ENCODE data around the gene PTER.

PTER gene, protein sequence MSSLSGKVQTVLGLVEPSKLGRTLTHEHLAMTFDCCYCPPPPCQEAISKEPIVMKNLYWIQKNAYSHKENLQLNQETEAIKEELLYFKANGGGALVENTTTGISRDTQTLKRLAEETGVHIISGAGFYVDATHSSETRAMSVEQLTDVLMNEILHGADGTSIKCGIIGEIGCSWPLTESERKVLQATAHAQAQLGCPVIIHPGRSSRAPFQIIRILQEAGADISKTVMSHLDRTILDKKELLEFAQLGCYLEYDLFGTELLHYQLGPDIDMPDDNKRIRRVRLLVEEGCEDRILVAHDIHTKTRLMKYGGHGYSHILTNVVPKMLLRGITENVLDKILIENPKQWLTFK

DNA sequence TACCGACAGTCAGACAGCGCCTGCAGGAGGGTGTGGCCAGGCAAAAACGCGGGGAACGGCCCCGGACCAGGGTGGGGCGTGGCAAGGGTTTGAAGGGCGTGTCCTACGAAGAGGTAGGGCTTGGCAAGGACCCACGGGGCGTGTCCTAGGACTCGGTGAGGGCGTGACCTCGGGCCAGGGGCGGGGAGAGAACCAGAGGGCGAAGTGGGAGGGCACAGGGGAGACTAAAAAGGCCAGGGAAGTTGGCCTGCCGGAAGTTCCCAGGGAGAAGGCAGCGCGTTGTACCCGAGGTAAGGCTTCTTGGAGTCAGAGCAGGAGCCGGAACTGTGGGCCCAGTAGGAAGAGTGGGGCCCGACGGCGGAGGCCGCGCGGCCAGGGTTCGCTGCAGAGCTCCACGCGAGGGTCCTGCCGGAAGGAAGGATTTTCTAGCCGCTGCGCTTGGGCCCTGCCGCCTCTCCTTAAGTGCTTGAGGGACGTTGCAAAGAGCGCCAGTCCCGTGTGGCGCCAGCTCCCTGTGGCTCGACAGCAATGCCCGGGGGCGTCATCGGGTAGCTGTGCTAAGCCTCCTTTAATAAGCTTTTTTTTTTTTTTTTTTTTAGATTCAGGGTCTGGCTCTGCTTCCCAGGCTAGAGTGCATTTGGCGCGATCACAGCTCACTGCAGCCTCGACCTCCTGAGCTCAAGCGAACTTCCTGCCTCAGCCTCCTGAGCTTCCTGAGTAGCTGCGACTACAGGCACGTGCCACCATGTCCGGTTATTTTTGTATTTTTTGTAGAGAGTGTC, at the start of gene PTER:
PTER (plus strand) TSS at position 253 of the 782 bp plus-strand sequence. CDS start 47,375 bp downstream, outside the sequence.
- in situ Hi-C loops (cut with HindIII; ENCODE audit: low sequenced_read_pairs), result no loop called here

DNA sequence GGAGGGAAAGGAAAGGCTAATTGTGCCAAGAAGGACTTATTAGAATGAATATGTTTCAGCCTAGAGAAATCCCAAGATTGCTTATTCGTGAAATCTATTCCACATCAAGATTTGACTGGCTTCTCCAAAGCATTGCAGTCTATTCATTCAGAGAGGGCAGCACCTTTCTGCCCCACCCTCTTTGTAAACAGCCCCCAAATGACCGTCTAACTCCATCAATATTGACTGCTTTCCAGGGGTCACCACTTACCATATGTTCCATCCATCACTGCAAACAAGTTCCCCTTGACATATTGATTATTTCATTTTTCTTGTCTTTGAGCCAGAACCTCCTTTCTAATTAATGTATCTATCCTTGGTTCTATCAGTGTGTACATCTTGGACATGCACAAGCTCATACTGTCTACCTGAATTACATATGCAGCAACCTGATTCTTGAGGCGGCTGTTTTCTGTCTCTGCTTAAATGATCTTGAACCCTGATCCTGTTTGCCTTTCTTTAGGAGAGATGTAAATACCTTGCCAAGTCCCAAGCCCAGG, 44.2 kb upstream of the PTER start:
- in situ Hi-C loops (cut with HindIII; ENCODE audit: low sequenced_read_pairs), result no loop called here

DNA sequence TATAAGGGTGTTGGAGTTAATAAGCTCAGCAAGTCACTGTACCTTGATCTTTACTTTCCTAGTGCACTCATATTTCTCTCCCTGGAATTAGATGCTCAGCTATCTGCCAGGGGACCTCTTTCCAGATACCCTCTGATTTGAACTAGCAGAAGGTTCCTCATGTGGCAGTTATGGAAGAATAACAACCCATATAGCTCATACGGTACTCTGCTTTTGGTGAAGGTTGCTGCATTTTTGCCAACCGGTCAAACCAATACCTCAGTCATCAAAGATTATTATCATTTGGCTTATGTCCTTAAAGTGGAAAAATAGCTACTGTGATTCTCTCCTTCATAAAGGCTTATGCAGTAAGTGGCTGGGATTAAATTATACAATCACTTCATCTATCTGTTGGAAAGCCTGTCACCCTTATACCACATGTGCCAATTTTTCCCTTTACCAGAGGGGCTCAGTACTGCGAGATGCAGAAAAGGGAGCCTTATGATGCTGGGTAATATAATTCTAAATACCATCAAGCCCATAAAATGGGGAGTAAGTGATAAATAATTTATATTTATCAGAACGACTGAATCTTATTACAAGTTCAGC, 43.4 kb upstream of the PTER start:
- in situ Hi-C loops (cut with HindIII; ENCODE audit: low sequenced_read_pairs), result no loop called here

DNA sequence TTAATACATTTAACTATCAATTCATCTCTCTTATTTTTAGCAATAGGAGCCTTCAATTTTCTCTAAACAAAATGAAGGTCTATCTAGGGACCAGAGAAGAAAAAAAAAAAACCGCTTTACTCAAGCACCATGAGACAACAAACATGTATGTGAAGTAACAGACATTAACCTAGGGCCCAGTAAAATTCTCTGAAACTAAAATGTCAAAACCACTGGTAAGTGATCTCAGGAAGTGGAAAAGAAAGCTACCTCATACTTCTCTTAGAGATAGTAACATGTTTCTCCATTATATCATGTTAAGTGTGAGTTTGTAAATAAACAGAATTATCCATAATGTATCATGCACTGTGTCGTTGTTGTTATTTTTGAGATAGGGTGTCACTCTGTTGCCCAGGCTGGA, 35.4 kb upstream of the PTER start:
- in situ Hi-C loops (cut with HindIII; ENCODE audit: low sequenced_read_pairs), result no loop called here

DNA sequence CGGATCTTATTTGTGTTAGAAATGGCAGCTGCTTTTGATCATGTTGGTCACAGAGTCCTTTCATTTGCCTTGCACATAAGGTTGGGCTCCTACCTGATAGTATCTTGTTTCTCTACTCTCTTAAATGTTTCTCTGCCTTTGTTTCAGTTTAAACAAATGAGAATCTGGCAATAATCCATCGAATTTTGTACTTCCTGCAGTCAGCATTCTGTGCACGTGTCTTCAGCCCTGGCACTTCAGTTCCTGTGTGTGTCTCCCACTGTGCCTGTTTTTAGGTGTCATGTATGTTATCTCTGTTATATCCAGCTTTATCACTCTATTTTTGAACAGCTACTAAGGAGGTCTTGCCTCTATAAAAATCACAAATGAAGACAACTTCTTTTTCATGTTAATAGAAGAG, 28.4 kb upstream of the PTER start:
- in situ Hi-C loops (cut with HindIII; ENCODE audit: low sequenced_read_pairs), result no loop called here

DNA sequence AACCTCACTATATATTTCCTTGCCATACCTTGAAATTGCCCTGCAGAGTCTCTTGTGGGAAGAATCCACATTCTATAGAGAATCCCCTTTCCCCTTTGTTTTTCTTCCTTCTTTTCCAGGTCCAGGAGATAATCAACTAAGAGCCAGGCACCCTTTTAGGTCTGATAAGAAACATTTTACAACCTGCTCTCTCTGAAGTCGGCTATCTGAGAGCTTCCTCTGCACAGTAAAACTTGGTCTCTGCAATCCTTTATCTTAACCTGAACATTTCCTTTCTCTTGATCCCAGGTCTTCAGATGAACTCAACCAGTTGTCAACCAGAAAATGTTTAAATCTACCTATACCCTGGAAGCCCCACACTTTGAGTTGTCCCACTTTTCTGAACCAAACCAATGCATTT, 19.5 kb upstream of the PTER start:
- in situ Hi-C loops (cut with HindIII; ENCODE audit: low sequenced_read_pairs), result no loop called here

DNA sequence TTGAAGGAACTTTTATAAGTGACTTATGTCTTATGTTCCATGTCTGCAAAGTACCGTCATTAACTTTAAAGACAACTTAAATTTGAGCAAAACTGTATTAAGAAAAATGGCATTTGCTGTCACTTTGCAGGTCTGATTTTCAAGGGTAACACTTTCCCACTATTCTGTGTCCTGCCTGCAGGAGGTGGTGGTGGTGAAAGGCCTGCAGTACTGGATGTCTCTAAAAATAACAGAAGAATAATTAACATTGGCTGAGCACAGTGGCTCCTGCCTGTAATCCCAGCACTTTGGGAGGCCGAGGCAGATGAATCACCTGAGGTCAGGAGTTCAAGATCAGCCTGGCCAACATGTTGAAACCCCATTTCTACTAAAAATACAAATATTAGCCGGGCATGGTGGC, 13.2 kb upstream of the PTER start:
- in situ Hi-C loops (cut with HindIII; ENCODE audit: low sequenced_read_pairs), result no loop called here

DNA sequence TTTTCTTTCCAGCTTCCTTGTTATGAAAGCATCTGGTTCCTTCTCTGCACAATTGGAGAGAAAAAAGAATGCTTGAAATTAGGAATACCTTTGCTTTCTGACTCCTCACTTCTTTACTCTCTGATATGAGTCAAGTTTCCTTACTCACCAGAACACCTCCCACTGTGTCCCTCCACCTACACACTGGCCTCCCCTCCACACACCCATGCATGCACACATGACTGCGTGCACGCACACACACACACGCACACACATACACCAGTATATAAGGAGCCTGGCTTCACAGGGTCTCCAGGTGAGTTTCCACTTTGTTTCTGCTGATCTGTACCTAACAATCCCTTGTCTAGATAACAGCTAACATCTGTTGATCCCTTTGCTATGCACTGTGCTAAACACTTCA, 11.4 kb upstream of the PTER start:
- in situ Hi-C loops (cut with HindIII; ENCODE audit: low sequenced_read_pairs), result no loop called here

DNA sequence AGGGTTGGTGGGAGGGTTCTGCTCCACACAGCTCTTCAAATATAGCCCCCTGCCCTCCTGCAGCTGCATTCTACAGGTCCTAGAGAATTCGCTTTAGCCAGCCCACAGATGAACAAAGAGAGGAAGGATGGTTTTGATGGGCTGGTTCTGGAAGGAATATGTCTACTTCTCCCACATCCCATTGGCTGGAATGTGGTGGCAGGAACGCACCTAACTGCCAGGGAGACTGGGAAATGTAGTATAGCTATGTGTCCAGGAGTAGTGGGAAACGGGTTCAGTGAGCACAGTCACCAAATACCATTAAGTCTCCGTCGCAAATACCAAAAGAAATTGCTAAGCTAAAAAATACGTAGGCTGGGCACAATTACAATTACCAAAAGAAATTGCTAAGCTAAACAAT, 7.3 kb upstream of the PTER start:
- in situ Hi-C loops (cut with HindIII; ENCODE audit: low sequenced_read_pairs), result no loop called here

DNA sequence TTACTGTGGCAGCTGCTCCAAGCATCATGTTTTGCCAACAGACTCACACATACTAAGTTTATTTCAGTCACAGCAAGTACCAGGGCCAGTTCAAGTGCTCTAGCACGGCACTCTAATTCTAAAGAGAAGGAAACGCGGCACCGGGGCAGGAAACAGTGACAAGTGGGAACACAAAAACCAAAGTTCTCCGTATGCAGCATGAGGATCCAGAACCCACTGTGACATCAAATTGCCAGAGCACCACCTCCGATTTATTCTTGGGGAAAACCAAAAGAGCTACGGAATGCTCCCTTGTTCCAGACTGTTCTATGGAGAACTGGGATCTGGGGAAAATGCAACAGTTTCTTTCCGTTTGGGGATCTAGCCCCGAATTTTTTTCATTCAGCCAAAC, 448 bp upstream of the PTER start:
- in situ Hi-C loops (cut with HindIII; ENCODE audit: low sequenced_read_pairs), result no loop called here

DNA sequence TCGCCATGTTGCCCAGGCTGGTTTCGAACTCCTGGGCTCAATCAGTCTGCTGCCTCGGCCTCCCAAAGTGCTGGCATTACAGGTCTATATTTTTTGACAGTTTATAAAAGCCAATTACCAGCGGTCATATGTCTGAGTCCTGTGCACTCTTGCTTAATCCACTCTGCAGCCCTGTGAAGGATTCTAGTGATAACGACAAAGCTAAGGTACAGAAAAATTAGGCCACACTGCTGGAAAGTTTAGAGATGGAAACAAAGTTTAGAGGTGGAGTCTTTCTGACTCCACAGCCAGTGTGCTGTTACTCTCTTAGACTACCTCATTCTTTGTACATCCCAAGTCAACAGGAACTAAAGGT, 707 bp downstream of the PTER start:
- in situ Hi-C loops (cut with HindIII; ENCODE audit: low sequenced_read_pairs), result no loop called here

DNA sequence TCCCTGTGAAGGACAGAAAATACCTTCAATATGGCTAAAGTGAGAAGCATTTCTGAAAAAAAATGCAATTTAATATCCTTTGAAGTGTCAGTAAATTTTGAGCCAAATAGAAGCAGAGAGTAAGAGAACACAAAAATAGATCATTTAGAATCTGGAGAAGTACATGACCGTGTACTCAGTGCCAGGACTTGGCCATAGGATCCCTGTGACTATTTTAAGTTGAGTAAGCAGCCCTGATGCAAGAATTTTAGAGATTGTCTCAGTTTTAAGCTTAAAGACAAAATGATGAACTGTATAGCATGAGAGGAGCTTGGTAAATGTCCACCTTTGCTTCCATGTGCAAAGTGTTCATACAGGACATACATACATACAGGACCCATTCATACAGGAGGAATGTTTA, 2.5 kb downstream of the PTER start:
- in situ Hi-C loops (cut with HindIII; ENCODE audit: low sequenced_read_pairs), result no loop called here

DNA sequence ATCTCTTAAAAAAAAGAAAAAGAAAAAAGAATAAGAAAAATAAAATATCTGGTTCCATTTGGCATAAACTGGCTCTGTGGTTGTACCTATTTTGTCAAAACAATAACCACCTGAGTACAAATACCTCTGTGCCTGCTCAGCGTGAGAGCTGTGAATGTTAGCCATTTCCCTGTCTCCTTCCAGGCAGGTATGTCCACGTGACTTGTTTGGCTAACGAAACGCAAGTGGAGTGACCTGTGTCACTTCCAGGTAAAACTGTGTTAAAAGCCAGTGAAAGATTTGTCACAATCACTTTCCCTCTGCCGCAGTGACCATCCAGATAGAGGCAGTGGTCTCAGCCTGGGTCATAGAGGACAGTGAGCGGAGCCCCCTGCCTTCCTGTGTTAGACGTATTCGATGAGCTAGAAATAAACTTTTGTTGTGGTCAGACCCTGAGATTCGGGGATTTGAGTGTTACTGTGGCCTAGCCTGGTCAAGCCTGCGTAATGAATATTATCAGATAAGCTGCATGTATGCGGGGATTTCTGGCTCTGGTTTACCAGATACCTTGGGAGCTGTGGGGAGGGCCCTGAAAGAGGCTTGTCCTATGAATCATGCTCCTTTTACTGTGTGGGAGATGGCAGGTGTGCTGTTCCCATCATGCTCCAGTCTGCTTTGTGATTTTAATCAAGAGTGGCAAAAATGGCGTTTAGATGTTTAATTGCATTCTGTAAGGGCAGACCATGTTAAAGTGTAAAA, 3.8 kb downstream of the PTER start:
- in situ Hi-C loops (cut with HindIII; ENCODE audit: low sequenced_read_pairs), result no loop called here

DNA sequence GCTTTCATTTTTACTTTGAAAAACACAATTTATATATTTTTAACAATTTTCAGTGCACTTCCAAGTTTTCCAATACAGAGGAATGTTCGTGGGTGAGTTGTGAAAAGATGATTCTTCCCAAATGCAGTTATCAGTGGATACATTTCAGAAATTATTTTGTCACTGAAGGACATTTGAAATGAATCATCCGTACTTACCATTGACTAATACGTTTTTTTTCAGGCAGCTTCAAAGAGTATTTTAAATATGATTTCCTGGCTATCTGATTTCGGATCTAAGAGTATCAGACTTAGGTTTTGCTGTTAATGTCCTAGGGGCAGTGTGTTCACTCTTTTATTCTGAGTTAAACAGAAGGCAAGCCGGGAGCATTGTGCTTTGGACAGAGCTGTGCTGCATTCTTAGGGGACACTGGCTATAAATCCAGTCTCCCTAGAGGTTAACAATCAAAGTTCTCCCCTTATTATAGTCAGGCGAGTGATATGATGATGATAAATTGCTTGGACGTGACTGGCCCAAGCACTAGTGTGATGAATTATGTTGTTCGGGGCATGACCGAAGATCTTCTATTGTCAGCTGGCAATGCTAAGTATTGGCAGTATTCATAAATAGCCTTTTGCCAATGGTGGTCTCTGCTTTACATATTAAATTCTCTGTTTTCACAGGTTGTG, 4.5 kb downstream of the PTER start:
- in situ Hi-C loops (cut with HindIII; ENCODE audit: low sequenced_read_pairs), result no loop called here

DNA sequence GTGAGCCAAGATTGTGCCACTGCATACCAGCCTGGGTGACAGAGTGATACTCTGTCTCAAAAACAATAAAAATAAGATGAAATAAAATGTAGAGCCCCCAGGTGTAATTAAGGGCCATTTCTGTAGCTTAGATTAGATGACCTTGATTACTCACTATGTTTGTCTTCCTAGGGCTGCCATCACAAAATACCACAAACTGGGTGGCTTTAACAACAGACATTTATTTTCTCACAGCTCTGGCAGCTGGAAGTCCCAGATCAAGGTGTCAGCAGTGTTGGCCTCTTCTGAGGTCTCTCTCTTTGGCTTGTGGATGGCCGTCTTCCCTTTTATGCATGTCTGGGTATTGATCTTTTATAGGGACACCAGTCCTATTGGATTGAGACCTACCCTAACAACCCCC, 6.1 kb downstream of the PTER start:
- in situ Hi-C loops (cut with HindIII; ENCODE audit: low sequenced_read_pairs), result no loop called here

DNA sequence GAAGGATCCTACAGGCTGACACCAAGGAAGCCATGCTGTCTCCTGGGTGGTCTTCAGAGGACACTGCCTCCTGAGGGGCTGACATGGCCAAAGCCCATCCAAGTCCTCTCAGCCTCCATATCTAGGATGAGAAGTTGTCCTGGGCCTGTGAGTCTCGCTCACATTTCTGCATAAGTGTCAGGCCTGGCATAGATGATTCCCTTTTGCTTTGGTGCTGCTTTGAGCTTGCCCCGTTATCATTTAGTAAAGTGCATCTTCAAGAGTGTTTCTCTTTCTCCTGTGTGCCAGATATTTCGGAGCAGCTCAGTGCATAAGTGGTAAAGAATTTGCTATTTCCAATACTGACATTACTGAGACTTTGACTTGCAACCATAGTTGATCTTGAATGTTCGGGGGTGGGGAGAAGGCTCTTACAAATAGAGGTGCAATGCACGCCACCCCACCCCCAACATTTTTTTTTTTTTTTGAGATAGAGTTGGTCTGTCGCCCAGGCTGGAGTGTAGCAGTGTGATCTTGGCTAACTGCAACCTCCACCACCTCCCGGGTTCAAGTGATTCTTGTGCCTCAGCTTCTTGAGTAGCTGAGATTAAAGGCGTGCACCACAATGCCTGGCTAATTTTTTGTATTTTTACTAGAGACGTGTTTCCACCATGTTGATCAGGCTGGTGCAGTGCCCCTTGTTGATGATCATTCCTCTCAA, 9.1 kb downstream of the PTER start:
- in situ Hi-C loops (cut with HindIII; ENCODE audit: low sequenced_read_pairs), result no loop called here

DNA sequence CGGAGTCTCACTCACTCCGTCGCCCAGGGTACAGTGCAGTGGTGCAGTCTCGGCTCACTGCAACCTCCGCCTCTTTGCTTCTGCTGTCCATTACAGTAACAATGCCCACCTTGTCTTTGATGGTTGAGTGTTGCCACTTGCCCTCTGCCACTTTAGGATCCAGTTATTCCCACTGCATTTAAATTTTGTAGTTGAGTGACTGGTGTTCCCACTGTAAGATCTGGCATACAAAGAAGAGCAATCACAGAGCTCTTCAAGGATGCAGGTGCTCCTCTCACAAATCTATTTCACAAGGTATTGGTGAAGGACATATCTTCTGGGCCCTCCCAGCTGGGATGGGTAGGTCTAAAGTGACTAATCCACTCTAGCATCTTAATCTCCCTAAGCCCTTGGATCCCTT, 12.6 kb downstream of the PTER start:
- in situ Hi-C loops (cut with HindIII; ENCODE audit: low sequenced_read_pairs), result no loop called here

DNA sequence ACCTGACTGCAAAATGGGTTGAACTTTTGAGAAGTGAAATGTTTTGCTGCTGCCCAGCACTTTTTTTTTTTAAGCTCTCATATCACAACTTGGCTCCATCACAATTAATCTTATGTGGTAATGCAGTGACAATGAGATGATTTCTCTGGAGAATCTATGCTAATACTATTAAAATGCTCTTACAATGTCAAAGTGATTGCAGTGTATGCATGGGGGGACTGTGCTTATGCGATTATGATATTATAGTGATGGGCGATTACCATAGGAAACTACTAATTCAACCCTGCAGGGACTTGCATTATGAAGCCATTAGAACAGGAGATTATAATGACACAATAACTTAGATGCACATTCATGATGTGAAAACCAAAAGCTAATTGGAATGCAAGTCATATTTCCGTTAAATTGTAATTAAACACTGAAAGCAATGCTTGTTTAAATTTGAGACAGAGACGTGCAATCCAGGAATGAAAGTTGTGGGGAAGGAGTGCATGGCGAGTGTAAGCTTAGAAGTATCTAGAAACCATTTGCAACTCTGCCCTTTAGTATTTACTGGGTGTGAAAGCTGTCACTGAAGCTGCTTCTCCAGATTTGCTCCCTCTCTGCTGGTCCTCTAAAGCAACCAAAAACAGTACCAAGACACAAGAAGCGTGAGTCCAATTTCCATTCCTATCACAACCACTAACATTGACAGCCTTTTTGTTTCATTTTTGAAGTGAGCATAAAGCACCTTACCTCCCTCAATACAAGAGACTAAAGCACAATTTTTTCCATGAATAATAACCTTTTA, 21.6 kb downstream of the PTER start:
- in situ Hi-C loops (cut with HindIII; ENCODE audit: low sequenced_read_pairs), result no loop called here

DNA sequence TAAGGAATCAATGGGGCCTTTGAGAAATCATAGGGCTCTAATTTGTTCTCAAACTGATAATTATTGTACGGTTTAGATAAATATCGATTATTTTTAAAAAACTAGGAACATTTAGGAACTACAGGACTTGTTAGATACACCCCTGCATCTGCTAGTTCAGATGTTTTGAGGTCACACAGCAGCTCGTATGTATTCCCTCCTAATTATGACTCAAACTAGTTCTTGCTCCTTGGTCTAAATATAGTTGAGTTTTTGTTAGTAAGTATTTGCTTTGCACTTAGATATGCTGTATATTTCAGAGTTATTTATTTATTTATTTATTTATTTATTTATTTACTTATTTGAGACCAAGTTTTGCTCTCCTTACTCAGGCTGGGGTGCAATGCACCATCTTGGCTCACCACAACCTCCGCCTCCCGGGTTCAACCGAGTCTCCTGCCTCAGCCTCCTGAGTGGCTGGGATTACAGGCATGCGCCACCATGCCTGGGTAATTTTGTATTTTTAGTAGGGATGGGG, 22.7 kb downstream of the PTER start:
- in situ Hi-C loops (cut with HindIII; ENCODE audit: low sequenced_read_pairs), result no loop called here
